NCI-H2029 (cell line): ENCODE data around the gene SH3BGRL3.
A peak's percentile ranks its signal among the peaks of the same experiment; 100 is the strongest.
"Not testable (repeated sequence)": the region's sequence is repeated elsewhere in the genome, so short reads cannot be mapped to it uniquely, and the experiment has no call there.

Experiments used
- DNase-seq: peaks from one replicate; lab custom pipeline; 2025; lab: John Stamatoyannopoulos, UW

Gene SH3BGRL3

GRCh38 chr1:26317146-26317545 is 37.3 kb downstream of the SH3BGRL3 start:
- no peak for DNase-seq

DNA sequence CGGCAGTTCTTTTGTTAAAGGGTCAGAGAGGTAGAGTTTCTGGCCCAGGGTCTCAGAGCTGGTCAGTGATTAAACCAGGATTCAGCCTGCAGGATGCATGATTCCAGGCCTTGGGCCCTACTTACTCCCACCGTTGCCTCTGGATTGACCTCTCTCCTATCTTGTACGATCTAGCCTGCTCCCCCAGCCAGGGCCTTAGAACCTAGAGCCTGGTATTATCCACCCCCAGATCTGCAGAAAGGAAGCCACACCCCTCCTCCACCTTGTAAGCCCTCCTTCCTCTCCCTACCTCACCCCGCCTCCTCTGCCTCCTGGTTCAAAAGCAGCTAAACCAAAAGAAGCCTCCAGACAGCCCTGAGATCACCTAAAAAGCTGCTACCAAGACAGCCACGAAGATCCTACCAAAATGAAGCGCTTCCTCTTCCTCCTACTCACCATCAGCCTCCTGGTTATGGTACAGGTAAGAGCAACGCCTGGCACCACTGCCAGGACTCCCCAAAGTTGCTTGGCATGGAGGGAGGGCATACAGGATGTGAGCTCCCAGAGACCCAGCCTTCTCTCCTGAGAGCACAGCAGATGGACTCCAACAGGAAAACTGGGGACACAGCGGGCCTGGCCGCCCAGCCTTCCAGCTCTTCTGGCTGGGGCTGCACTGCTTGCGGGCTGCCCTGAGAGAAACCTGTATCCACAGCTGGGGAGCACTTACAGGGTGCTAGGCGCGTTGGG is 37.9 kb downstream of the SH3BGRL3 start, which contains the start of gene CD52:
Gene CD52, plus strand, starts transcription at position 347 of the 726 bp plus-strand sequence. Its CDS starts 60 bp downstream, at position 407.
- no peak for DNase-seq

DNA sequence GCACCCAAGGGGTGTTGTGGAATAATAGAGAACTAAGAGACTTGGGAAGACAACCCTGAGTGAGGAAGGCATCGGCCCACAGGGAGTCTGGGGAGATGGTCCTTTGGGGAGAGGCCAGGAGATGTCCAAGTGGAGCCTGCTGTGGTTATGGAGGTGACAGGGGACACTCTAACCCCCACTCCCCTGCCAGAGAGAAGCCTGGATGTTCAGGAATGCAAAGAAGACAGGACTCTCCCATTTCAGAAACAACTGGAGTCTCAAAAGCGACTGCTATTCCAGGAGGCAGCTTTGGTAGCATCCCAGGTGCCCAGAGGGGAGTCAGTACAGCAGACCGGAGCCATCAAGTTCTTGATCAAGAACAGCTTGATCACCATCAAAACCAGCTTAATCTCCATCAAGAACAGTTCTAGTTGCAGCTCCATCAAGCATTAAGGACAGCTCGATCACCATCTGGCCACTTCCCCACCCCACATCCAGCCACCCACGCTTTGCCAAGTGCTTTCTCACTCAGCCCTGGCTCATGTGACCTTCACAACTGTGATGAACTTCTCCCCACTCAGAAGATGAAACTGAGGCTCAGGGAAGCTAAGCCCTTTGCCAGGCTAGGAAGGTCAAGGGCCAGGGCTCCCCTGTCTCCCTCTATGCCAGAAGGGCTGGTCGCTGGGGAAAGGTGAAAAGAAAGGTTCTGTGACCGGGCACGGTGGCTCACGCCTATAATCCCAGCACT is 38.6 kb downstream of the SH3BGRL3 start:
- DNase-seq, result no peak

GRCh38 chr1:26320896-26321295 is 41.0 kb downstream of the SH3BGRL3 start:
- no peak for DNase-seq

DNA sequence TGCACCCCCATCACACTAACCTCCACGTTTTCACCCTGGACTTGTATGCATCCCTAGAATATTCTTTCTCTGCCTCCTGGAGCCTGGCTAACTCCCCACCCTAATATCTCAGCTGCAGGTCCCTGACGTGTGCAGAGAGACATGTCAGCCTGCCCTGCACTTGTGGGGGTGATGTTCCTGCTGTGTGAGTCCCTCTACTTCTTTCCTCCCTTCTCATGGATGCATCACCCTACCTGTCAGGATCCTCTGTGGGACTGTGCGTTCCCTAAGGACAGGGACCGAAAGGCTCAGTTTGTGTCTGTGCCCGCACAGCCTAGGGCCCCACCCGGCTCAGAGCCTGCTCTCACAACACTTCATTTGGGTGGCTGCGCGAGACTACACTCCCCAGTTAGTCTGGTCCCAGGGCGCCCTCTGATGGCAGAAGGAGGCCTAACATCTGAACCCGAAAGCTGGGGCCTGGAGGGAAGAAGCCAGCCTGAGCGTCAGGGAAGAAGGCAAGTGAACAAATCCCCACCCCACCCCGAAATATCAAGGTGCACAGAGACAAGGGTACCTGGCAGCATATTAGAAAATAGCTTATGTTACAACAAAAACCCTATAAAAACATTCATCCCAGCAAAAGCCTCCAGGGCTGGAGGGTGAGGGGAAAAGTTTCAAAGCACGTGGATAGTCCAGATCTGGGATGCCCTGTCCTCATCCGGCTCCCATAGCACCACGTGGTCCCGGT is 41.6 kb downstream of the SH3BGRL3 start:
- peak; percentile 25 for DNase-seq

DNA sequence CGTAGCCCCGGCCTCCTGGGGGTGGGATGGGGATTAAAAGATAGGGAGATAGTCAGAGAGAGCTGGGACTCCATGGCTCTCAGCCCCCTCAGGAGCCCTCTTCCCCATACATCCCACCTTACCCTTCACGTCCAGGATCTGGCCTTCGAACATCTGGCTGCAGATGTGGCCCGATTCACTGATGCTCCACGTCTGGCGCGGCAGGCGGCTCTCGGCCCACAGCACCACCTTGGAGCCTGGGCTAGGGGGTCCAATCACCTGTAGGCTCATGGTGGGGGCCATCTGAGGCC is 42.1 kb downstream of the SH3BGRL3 start:
- DNase-seq, result no peak

GRCh38 chr1:26323382-26323781 is 43.5 kb downstream of the SH3BGRL3 start:
- no peak for DNase-seq

- no peak for DNase-seq
Measured at GRCh38 chr1:26324550-26324949, 44.7 kb downstream of the SH3BGRL3 start.

DNA sequence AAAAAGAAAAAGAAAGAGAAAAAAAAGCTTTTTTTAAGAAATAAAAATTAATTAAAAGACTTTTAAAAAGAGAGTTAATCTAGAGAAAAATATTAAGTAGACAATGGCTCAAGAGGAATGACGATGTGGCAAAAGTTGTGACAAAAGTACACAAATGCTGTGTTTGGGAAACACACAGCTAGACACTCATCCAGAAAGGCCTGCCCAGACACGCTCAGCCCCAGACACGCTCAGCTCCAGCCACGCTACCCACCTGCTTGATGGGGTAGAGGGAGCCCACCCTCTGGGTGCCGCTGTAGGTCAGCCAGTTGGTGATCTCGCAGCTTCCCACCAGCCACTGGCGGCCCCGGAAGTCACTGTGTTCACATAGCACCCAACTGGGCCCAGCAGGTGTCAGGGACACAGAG is 48.1 kb downstream of the SH3BGRL3 start:
- DNase-seq, result no peak

GRCh38 chr1:26328597-26328996 is 48.7 kb downstream of the SH3BGRL3 start:
- no peak for DNase-seq

GRCh38 chr1:26329380-26329779 is 49.5 kb downstream of the SH3BGRL3 start:
- DNase-seq, result not testable (repeated sequence)

GRCh38 chr1:26330276-26330675 is 50.4 kb downstream of the SH3BGRL3 start:
- DNase-seq, result no peak
